ENCODE data around the gene CHRNG. TPM values are rescaled to one million over a fixed set of nuclear protein-coding genes. Genes with fewer than 3 reads are reported as not detected.

Gene CHRNG
- total and polyA plus RNA-seq, 8 donors: not detected

DNA sequence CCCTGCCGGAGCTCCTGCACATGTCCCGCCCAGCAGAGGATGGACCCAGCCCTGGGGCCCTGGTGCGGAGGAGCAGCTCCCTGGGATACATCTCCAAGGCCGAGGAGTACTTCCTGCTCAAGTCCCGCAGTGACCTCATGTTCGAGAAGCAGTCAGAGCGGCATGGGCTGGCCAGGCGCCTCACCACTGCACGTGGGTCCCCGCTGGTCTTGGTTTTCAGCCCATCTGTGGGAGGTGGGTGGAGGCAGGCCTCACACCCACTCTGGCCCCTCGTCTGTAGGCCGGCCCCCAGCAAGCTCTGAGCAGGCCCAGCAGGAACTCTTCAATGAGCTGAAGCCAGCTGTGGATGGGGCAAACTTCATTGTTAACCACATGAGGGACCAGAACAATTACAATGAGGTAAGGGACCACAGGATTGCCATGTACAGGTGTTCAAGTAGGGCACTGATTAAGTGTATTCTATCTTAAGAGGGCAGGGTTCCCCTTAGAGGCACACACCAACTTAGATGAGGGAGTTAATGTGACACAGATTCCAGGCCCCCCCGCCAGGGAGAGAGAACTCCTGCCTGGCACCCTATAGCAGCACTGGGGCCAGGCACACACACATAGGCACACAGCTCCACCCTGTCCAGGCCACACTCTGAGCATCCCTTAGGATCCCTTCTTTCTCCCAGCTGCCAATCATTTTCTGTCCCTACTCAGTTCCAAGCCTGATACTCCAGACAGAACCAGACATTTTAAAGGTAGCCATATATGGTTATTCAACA lies 5.4 kb upstream of the CHRNG start:
- 83% methylated on average over 13 of the region's 13 CpGs for WGBS, 2 donors
- intact Hi-C loops (cut with DNase I): no loop called here
- FAIRE-seq: no peak

DNA sequence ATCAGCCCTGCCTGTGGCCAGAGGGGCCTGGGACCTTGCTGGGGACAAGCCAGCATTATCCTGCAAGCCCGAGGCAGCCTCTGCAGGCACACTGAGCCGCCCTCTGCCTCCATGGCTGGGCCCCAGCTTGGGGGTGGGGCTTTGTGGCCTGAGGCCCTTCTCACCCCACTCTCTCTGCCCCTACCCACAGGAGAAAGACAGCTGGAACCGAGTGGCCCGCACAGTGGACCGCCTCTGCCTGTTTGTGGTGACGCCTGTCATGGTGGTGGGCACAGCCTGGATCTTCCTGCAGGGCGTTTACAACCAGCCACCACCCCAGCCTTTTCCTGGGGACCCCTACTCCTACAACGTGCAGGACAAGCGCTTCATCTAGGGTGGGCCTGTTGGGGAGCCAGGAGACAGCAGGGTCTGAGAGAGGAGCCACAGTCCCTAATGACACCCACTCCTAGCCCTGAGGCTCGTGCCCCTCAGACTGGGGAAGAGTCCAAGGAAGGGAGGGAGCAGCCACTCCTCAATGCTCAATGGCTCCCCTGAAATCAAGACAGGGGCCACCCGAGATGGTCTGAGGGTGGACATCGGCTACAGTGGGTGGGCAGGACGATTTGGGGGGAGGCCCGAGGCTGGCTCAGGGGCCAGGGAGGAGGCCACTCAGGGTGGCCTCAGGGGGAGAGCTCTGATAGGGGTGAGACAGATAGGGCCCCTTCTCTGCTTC lies 4.4 kb upstream of the CHRNG start:
- ATAC-seq (no peak), DNase-seq (peak in 2 of 6 donors; percentile 37 to 55), FAIRE-seq (no peak)
- no peaks in the 10 kb centered on the region for H3K36me3 ChIP-seq
- H3K9me3 ChIP-seq: no peaks in the 10 kb centered on the region
- H3K4me1 ChIP-seq: no peaks in the 10 kb centered on the region
- no peak overlapping the region for H3K4me3 ChIP-seq
- no peak overlapping the region for H3K27ac ChIP-seq
- intact Hi-C loops (cut with DNase I): no loop called here
- TF ChIP-seq, protein P1, sequence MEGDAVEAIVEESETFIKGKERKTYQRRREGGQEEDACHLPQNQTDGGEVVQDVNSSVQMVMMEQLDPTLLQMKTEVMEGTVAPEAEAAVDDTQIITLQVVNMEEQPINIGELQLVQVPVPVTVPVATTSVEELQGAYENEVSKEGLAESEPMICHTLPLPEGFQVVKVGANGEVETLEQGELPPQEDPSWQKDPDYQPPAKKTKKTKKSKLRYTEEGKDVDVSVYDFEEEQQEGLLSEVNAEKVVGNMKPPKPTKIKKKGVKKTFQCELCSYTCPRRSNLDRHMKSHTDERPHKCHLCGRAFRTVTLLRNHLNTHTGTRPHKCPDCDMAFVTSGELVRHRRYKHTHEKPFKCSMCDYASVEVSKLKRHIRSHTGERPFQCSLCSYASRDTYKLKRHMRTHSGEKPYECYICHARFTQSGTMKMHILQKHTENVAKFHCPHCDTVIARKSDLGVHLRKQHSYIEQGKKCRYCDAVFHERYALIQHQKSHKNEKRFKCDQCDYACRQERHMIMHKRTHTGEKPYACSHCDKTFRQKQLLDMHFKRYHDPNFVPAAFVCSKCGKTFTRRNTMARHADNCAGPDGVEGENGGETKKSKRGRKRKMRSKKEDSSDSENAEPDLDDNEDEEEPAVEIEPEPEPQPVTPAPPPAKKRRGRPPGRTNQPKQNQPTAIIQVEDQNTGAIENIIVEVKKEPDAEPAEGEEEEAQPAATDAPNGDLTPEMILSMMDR (IDR thresholded peaks at IDR 0.05): no peak
- no peaks in the 10 kb centered on the region for H3K27me3 ChIP-seq
- WGBS, 2 donors: 75 to 77% methylated on average over 14 of the region's 14 CpGs

More for the DNA sequence above, 5.4 kb upstream of the CHRNG start:
- DNase-seq: peak in 2 of 6 donors; percentile 38 to 58
- H3K4me1 ChIP-seq: no peaks in the 10 kb centered on the region
- H3K4me3 ChIP-seq: no peak overlapping the region
- H3K9me3 ChIP-seq: no peaks in the 10 kb centered on the region
- H3K36me3 ChIP-seq: no peaks in the 10 kb centered on the region
- no peaks in the 10 kb centered on the region for H3K27me3 ChIP-seq
- no peak overlapping the region for H3K27ac ChIP-seq
- no peak for ATAC-seq
- TF ChIP-seq, protein P1 (IDR thresholded peaks at IDR 0.05): no peak

GRCh38 chr2:232535761-232536530 lies 3.5 kb upstream of the CHRNG start:
- peak in 1 of 6 donors; percentile 5 for DNase-seq
- WGBS, 2 donors: 89 to 92% methylated on average over 5 of the region's 5 CpGs
- TF ChIP-seq, protein P1 (IDR thresholded peaks at IDR 0.05): no peak
- Histone ChIP-seq H3K27ac (no peak overlapping the region), H3K4me3 (no peak overlapping the region), H3K36me3 (no peaks in the 10 kb centered on the region), H3K4me1 (no peaks in the 10 kb centered on the region), H3K9me3 (no peaks in the 10 kb centered on the region), H3K27me3 (no peaks in the 10 kb centered on the region)
- ATAC-seq: no peak
- FAIRE-seq: no peak
- intact Hi-C loops (cut with DNase I): no loop called here

DNA sequence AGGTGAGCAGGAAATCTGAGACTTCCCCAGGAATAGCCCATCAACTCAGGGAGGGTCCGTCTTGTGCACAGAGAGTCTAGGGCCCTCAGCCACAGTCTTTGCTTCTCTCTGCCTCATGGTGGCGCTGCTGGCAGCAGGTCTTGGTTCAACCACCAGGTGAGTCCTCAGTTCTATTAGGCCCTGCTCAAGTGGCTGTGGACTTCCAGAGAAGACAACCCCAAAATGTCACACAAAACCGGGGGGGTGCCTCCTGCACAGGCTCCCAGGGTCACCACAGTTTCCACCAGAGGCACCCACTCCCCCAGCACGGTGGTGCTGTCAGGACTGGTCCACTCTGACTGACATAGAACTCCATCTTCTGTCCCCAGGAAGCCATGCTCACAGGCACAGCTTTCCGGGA lies 2.4 kb upstream of the CHRNG start:
- intact Hi-C loops (cut with DNase I): no loop called here
- H3K36me3 ChIP-seq: no peaks in the 10 kb centered on the region
- WGBS, 2 donors: 55 to 58% methylated on average over 5 of the region's 5 CpGs
- FAIRE-seq: no peak
- H3K4me1 ChIP-seq: no peaks in the 10 kb centered on the region
- TF ChIP-seq, protein P1 (IDR thresholded peaks at IDR 0.05): no peak
- no peak overlapping the region for H3K27ac ChIP-seq
- H3K4me3 ChIP-seq: no peak overlapping the region
- no peaks in the 10 kb centered on the region for H3K27me3 ChIP-seq
- H3K9me3 ChIP-seq: no peaks in the 10 kb centered on the region
- DNase-seq: peak in 1 of 6 donors; percentile 31
- peak; percentile 11 to 52 (median 28) for ATAC-seq

All from pancreas (tissue), 10 donors.